Osteocyte (in vitro differentiated cells): ENCODE data around the gene TMEM214. TPM values are rescaled to one million over a fixed set of nuclear protein-coding genes. Genes with fewer than 3 reads are reported as not detected.

Experiments
- DNase-seq: peaks from one replicate; pipeline ENCODE4 v3.0.0; 2021; ENCODE audit warnings: mixed read lengths; ENCODE audit not compliant: unreplicated experiment; ENCODE audit errors: extremely low spot score
- H3K27ac Mint-ChIP-seq: one replicate; pipeline ENCODE4 v1.8.0; 2021; ENCODE audit warnings: mild to moderate bottlenecking, mixed read lengths; ENCODE audit not compliant: unreplicated experiment
- H3K27me3 Mint-ChIP-seq: one replicate; pipeline ENCODE4 v1.8.0; 2021; ENCODE audit warnings: mixed read lengths; ENCODE audit not compliant: unreplicated experiment
- H3K36me3 Mint-ChIP-seq: one replicate; pipeline ENCODE4 v1.8.0; 2021; ENCODE audit warnings: mixed read lengths; ENCODE audit not compliant: unreplicated experiment
- H3K4me1 Mint-ChIP-seq: one replicate; pipeline ENCODE4 v1.8.0; 2021; ENCODE audit warnings: mixed read lengths; ENCODE audit not compliant: unreplicated experiment
- H3K4me3 Mint-ChIP-seq: one replicate; pipeline ENCODE4 v1.8.0; 2021; ENCODE audit warnings: mild to moderate bottlenecking, moderate library complexity, mixed read lengths; ENCODE audit not compliant: unreplicated experiment
- H3K9me3 Mint-ChIP-seq: one replicate; pipeline ENCODE4 v1.8.0; 2021; ENCODE audit warnings: mixed read lengths; ENCODE audit not compliant: unreplicated experiment
- CTCF ChIP-seq: fragments of 200-600 bp; sonication (generic); IDR thresholded peaks from 2 replicates; pipeline ENCODE4 v1.5.0; 2021; ENCODE audit warnings: antibody characterized with exemption, mild to moderate bottlenecking, moderate library complexity
- total RNA-seq: library from RNA; stranded (reverse); gene quantifications from 2 replicates; pipeline ENCODE4 v1.2.1, GENCODE V29; 2021

Gene TMEM214
- total RNA-seq, 1 donor from 2014 or later: 118 TPM

GRCh38 chr2:27039871-27040270 is 7.1 kb downstream of the TMEM214 start:
- H3K9me3 Mint-ChIP-seq: no peaks in the 10 kb centered on the region
- no peak overlapping the region for H3K27ac Mint-ChIP-seq
- H3K27me3 Mint-ChIP-seq: no peaks in the 10 kb centered on the region
- no peak for TF ChIP-seq CTCF
- peaks cover 5% of the 10 kb centered on the region for H3K4me1 Mint-ChIP-seq
- H3K36me3 Mint-ChIP-seq: peaks cover 39% of the 10 kb centered on the region
- H3K4me3 Mint-ChIP-seq: no peak overlapping the region
- no peak for DNase-seq

- no peaks in the 10 kb centered on the region for H3K9me3 Mint-ChIP-seq
- no peak for TF ChIP-seq CTCF
- H3K27me3 Mint-ChIP-seq: no peaks in the 10 kb centered on the region
- DNase-seq: no peak
- H3K27ac Mint-ChIP-seq: no peak overlapping the region
- peaks cover 2% of the 10 kb centered on the region for H3K4me1 Mint-ChIP-seq
- no peak overlapping the region for H3K4me3 Mint-ChIP-seq
- peaks cover 39% of the 10 kb centered on the region for H3K36me3 Mint-ChIP-seq
Measured at GRCh38 chr2:27040282-27040681, 7.5 kb downstream of the TMEM214 start.

DNA sequence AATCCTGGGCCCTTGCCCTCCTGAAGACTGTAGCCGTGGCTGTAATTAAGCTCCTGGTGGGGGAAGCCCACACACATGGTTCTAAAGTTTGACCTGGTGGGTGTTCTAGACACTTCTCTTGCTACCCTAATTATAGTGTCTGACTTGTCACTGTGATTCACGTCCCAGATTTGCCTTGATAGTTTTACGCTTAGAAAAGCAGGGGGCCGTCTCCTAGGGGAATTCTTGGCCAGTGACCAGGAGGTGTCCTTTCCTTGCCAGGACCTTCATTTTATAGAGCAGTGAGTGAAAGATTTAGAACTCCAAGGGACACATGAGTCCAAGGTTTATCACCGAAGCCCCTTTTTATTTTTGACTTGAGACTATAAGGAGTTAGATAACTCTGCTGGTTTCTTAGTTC is 9.0 kb downstream of the TMEM214 start:
- H3K27ac Mint-ChIP-seq: no peak overlapping the region
- no peaks in the 10 kb centered on the region for H3K9me3 Mint-ChIP-seq
- no peak for TF ChIP-seq CTCF
- no peaks in the 10 kb centered on the region for H3K27me3 Mint-ChIP-seq
- H3K4me3 Mint-ChIP-seq: no peak overlapping the region
- no peak for DNase-seq
- peaks cover 28% of the 10 kb centered on the region for H3K36me3 Mint-ChIP-seq
- peaks cover 2% of the 10 kb centered on the region for H3K4me1 Mint-ChIP-seq

DNA sequence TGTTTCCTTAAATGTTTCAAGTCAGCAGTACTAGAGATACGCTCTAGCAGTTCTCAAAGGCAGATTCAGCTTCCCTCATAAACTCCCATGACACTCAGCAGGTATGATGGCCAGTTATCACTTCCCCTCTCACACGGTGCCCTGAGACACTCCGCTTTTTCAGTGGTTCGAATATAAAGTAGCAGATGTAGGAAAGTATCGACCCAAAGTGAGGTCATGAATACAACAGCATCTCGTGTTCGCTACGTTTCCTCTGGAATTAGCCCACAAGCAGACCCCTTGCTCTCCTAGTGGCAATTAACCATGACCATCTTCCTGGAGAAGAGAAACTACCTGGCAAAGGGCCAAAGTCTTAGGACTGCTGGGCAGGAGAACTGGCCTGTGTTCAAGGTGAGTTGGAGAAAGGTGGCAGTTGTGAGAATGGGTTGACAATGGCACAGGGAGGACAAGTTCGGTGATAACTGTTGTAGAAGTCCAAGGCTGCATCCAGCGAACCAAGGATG is 9.4 kb downstream of the TMEM214 start:
- H3K4me3 Mint-ChIP-seq: no peak overlapping the region
- H3K36me3 Mint-ChIP-seq: peaks cover 24% of the 10 kb centered on the region
- H3K9me3 Mint-ChIP-seq: no peaks in the 10 kb centered on the region
- peaks cover 2% of the 10 kb centered on the region for H3K4me1 Mint-ChIP-seq
- no peak for TF ChIP-seq CTCF
- DNase-seq: no peak
- no peak overlapping the region for H3K27ac Mint-ChIP-seq
- H3K27me3 Mint-ChIP-seq: no peaks in the 10 kb centered on the region

DNA sequence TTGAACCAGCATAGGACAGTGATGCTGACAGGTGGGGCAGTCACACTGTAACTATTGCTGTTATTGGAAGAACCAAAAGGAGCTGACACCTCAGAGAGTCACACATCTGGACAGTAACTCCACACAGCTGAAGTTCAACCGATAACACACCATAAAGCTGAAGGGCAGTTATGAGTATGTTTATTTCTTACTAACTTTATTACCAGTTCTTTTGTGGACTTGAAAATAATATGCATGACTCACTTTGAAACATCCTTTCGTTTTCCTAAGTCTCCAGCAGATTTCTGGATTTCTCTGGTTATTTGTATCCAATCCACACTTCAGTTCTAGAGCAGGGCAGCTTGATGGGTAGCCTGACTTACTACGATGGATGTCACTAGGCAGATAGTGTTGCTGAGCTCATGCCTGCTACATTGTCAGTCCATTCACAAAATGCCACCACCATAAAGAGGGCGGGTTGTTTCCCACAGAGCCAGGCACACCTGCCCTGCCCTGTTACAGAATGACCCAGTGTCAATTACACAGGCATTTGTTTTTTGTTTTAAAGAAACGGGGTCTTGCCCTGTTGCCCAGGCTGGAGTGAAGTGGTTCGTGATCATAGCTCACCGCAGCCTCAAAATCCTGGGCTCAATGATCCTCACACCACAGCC is 10.3 kb downstream of the TMEM214 start:
- DNase-seq: no peak
- H3K27ac Mint-ChIP-seq: no peak overlapping the region
- no peak for TF ChIP-seq CTCF
- H3K4me1 Mint-ChIP-seq: peaks cover 2% of the 10 kb centered on the region
- H3K4me3 Mint-ChIP-seq: no peak overlapping the region
- no peaks in the 10 kb centered on the region for H3K27me3 Mint-ChIP-seq
- H3K9me3 Mint-ChIP-seq: no peaks in the 10 kb centered on the region
- H3K36me3 Mint-ChIP-seq: peaks cover 22% of the 10 kb centered on the region
